DND-41 (cell line): ENCODE results near the gene FGG.

Source experiments
- ATAC-seq: fragments of 200-7000 bp; cut with Tn5 transposase; 3 replicates; pipeline ENCODE4 v1.9.1; 2021; ENCODE audit warnings: low read depth; ENCODE audit not compliant: insufficient read depth
- DNase-seq: peaks from one replicate; pipeline ENCODE4 v3.0.0-alpha.2; 2020
- H2AFZ ChIP-seq: 2 replicates; pipeline ENCODE4 v1.6.0; 2012; ENCODE audit warnings: low read depth, low read length
- H3K27ac ChIP-seq: 2 replicates; pipeline ENCODE4 v1.5.1; 2012; ENCODE audit warnings: low read length, inconsistent platforms
- H3K27me3 ChIP-seq: fragments of 200-600 bp; sonication (generic); 2 replicates; pipeline ENCODE4 v1.6.0; 2012; ENCODE audit warnings: low read length, mild to moderate bottlenecking, inconsistent platforms; ENCODE audit not compliant: insufficient read depth, poor library complexity
- H3K36me3 ChIP-seq: 2 replicates; pipeline ENCODE4 v1.5.1; 2012; ENCODE audit warnings: low read length, inconsistent platforms; ENCODE audit not compliant: insufficient read depth
- H3K4me1 ChIP-seq: 2 replicates; pipeline ENCODE4 v1.5.1; 2012; ENCODE audit warnings: mild to moderate bottlenecking, low read length; ENCODE audit not compliant: insufficient read depth
- H3K4me2 ChIP-seq: 2 replicates; pipeline ENCODE4 v1.6.0; 2012; ENCODE audit warnings: mild to moderate bottlenecking, moderate library complexity, low read length, inconsistent platforms; ENCODE audit not compliant: insufficient read depth
- H3K4me3 ChIP-seq, 2 experiments: fragments of 200-600 bp in 1 of 2; shearing (Covaris generic) in 1 of 2; 2 replicates each; pipeline ENCODE4 v1.5.1; 2012 to 2016; ENCODE audit warnings: inconsistent platforms in 2 of 2, low read length in 2 of 2, mild to moderate bottlenecking in 2 of 2, low read depth in 1 of 2, moderate library complexity in 1 of 2
- H3K79me2 ChIP-seq: 2 replicates; pipeline ENCODE4 v1.6.0; 2012; ENCODE audit warnings: low read length, inconsistent platforms; ENCODE audit not compliant: insufficient read depth
- H3K9ac ChIP-seq: 2 replicates; pipeline ENCODE4 v1.6.0; 2012; ENCODE audit warnings: low read depth, mild to moderate bottlenecking, inconsistent platforms, low read length, moderate library complexity
- H3K9me3 ChIP-seq: 2 replicates; pipeline ENCODE4 v1.5.1; 2012; ENCODE audit warnings: low read length, moderate library complexity, mild to moderate bottlenecking, inconsistent platforms; ENCODE audit not compliant: insufficient read depth, severe bottlenecking
- H4K20me1 ChIP-seq: 2 replicates; pipeline ENCODE4 v1.6.0; 2012; ENCODE audit warnings: low read length; ENCODE audit not compliant: insufficient read depth
- CTCF ChIP-seq: IDR thresholded peaks from 2 replicates; pipeline ENCODE4 v1.5.1; 2012; ENCODE audit warnings: borderline replicate concordance, low read length, moderate library complexity, mild to moderate bottlenecking; ENCODE audit not compliant: poor library complexity, severe bottlenecking; ENCODE audit errors: extremely low read depth
- EZH2 ChIP-seq: IDR thresholded peaks from 3 replicates; pipeline ENCODE4 v1.6.1; 2012; ENCODE audit warnings: borderline replicate concordance, low read depth, mild to moderate bottlenecking, moderate library complexity, low read length, inconsistent platforms; ENCODE audit not compliant: severe bottlenecking

The FGG gene

GRCh38 chr4:154562697-154563254, 49.7 kb downstream of the FGG start, which contains the start of gene FGB:
Gene FGB, plus strand, starts transcription at chr4:154563011. Its CDS starts 8 bp downstream, at chr4:154563019.
- H3K36me3 ChIP-seq, result no peaks in the 10 kb centered on the region
- H2AFZ ChIP-seq, result no peak within 1 kb of the TSS
- ATAC-seq, result no peak
- H3K79me2 ChIP-seq, result no peaks in the 10 kb centered on the region
- no peaks in the 10 kb centered on the region for H3K4me1 ChIP-seq
- no peaks in the 10 kb centered on the region for H4K20me1 ChIP-seq
- H3K4me2 ChIP-seq, result no peak within 1 kb of the TSS
- H3K27me3 ChIP-seq, result peaks cover 3% of the 10 kb centered on the region
- H3K9me3 ChIP-seq, result no peaks in the 10 kb centered on the region
- H3K9ac ChIP-seq, result no peak within 1 kb of the TSS
- no peak within 1 kb of the TSS for H3K27ac ChIP-seq
- DNase-seq, result no peak
- TF ChIP-seq CTCF, result no peak
- TF ChIP-seq EZH2, result no peak
- no peak within 1 kb of the TSS for H3K4me3 ChIP-seq

GRCh38 chr4:154560824-154561231, 51.6 kb downstream of the FGG start:
- Histone ChIP-seq H3K4me3 (no peak overlapping the region), H2AFZ (no peak overlapping the region), H3K27me3 (peaks cover 3% of the 10 kb centered on the region), H3K36me3 (no peaks in the 10 kb centered on the region), H4K20me1 (no peaks in the 10 kb centered on the region), H3K9me3 (no peaks in the 10 kb centered on the region), H3K79me2 (no peaks in the 10 kb centered on the region), H3K4me1 (no peaks in the 10 kb centered on the region), H3K4me2 (no peak overlapping the region), H3K9ac (no peak overlapping the region), H3K27ac (no peak overlapping the region)
- TF ChIP-seq EZH2 (no peak), CTCF (no peak)
- no peak for DNase-seq
- ATAC-seq, result no peak

- Histone ChIP-seq H3K4me3 (no peak overlapping the region), H3K79me2 (no peaks in the 10 kb centered on the region), H3K27me3 (peaks cover 4% of the 10 kb centered on the region), H4K20me1 (no peaks in the 10 kb centered on the region), H3K27ac (no peak overlapping the region), H3K36me3 (no peaks in the 10 kb centered on the region), H3K9me3 (no peaks in the 10 kb centered on the region), H3K9ac (no peak overlapping the region), H3K4me2 (no peak overlapping the region), H2AFZ (no peak overlapping the region), H3K4me1 (no peaks in the 10 kb centered on the region)
- TF ChIP-seq EZH2 (no peak), CTCF (no peak)
- ATAC-seq (no peak), DNase-seq (no peak)
Observed at GRCh38 chr4:154560419-154560801, 52.0 kb downstream of the FGG start.
